GM12873 (cell line): Measurements from ENCODE around the gene WDR72.

Experiments
- TF ChIP-seq, protein P1 (sequence below): IDR thresholded peaks from 2 replicates; pipeline ENCODE4 v1.5.1; 2012; ENCODE audit warnings: low read depth, mild to moderate bottlenecking, moderate library complexity, low read length, control low read depth; ENCODE audit not compliant: insufficient read depth; ENCODE audit errors: missing control alignments

WDR72 gene

DNA sequence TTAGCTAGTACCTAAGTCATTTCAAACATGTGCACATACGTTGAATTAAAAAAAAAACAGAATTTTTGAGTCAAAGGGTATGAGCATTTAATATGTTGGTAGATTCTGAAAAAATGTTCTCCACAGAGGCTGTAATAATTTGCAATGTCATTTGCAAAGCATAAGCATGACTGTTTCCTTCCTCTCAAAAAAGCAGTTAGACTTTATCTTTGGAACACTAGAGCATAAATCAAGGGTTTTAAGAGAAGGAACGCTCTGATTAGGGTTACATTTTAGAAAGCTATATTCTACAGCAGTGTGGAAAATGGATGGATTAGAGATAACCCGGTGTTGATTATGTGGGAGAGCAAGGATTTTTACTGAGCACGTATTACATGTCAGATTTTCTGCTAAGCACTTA, 193.7 kb downstream of the WDR72 start:
- TF ChIP-seq, protein P1, sequence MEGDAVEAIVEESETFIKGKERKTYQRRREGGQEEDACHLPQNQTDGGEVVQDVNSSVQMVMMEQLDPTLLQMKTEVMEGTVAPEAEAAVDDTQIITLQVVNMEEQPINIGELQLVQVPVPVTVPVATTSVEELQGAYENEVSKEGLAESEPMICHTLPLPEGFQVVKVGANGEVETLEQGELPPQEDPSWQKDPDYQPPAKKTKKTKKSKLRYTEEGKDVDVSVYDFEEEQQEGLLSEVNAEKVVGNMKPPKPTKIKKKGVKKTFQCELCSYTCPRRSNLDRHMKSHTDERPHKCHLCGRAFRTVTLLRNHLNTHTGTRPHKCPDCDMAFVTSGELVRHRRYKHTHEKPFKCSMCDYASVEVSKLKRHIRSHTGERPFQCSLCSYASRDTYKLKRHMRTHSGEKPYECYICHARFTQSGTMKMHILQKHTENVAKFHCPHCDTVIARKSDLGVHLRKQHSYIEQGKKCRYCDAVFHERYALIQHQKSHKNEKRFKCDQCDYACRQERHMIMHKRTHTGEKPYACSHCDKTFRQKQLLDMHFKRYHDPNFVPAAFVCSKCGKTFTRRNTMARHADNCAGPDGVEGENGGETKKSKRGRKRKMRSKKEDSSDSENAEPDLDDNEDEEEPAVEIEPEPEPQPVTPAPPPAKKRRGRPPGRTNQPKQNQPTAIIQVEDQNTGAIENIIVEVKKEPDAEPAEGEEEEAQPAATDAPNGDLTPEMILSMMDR, result no peak

DNA sequence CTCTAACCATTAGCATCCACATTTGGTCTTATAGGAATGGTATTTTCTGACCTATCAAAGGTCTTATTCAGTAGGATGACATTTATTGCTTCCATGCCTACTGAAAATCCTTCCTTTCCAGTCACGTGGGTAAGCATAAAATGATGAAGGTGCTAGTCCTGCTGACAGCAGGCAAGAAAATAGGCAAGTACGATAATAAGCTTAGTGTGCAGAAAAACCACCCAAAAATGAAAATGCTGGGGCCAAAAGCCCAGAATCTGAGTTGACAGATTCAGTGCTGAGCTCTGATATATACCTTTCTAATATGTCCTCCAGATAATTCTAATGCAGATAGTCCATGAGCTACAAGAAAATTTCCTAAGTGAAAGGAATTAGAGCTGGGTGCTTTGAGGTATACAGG, 194.8 kb downstream of the WDR72 start:
- TF ChIP-seq, protein P1, result no peak

DNA sequence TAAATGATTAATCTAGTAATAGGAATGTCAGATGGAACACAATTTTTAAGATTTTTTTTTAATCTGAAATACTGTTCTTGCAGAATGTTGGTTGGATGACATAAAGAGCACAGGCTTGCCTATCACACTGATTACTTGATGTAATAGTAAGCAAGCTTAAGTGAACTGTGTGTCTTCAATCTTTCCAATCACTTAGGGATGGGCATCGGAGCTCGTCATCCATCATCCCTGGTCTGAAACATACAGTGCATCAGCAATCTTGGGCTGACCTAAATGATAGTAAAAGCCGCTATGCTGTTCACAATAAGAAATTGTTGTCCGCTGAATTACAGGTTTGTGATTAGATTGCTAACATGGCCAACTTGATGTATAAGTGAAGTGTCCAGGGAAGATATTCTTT, 195.8 kb downstream of the WDR72 start:
- TF ChIP-seq, protein P1, result no peak

DNA sequence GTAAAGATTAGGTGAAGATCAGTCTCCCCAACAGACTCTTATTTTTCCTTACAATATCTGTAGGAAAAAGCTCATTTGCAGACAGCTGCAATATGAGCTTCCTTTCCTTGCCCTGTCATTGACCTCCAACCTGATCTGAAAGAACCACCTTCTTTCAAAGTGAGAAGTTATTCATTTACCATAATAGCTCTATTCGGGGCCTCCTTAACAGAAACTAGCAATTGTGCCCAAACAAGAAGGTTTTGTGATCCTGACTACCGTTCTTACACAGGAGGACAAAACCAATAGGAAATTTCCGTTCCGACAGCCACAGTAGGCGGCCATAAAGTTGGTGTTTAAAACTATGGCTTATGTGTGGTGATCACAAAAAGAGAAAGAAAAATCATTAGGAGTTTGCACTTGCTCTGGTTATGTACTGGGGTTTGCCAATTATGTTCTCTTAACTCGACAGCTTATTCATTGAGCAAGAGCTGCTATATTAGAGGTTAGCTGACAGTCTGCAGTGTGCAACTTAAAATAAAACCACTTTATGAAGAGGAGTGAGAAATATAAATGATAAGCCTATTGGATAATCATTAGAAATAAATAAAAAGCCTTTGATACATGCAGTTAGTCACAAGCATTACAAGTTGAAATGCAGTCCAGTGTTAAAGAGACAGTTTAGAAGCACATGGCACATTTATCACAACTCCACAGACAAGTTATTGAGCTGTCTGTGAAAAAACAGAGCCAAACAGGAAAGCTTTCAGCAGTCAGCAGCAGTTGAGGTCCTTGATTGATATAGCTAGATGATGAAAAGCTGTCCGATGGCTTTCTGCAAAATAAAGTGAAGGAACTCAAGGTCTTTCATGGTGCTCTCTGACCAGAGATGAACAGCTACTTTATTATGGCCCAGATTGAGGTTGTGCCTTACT, 199.8 kb downstream of the WDR72 start:
- TF ChIP-seq, protein P1, result no peak

DNA sequence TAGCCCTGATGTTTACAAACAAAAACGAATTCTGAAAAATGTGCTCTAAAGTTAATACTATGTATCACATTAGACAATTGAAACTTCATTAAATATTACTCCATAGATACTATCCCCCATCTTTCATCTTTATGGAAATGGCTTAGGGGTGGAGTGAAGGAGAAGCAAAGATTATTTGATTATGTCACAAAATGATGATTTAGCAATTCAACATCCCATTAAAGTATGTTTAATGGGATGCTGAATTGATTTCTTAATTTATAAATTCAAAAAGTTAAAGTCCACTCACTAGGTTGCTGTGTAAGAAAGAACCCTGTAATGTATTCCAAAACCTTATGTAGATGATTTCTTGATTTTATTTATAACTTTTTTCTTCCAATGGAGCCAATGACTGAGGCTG, 201.1 kb downstream of the WDR72 start:
- TF ChIP-seq, protein P1, result no peak

DNA sequence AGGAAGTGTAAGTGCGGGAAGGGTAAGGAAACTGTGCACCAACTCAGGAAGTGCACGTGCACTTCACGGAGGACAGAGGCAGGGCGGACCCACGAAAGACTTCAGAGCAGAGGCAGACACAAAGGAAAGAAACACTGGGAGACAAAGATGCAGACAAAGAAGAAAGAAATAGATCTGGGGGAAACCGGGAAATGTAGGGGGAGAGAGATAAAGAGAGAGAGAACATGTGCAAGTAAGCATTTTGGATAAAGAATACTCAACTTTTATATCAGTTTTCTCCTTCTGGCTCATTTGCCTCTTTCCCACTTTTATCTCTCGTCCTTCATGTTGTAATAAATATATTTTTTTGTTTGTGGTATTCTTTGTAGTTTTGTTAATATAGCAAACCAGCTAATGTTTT, 204.2 kb downstream of the WDR72 start:
- TF ChIP-seq, protein P1, result no peak

DNA sequence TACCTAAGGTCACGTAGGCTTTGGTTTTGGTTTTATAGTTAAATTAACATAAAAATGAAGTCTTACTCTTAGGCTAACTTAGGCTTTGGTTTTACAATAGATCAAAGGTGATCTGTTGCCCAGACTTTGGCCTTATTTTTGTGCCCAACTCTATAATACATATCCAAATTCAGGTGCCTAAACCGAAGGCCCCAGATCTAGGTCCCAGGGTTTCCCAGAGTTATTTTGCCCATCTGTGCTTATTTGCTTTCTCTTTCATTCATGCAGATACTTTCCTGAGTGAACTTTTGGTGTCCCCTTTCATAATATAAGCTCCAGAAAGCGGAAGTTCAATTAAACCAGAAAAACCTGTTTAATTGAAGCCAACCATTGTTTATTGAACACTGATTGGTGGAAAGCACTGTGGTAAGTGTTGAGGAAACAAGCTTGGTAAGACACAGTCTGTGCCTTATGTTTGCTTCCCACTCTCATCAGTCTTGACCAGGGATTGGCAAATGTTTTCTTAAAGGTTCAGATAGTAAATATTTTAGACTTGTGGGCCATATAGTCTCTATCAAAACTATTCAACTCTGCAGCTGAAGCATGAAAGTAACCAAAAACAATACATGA, 209.7 kb downstream of the WDR72 start:
- TF ChIP-seq, protein P1, result no peak
